AG09309 (cell line): ENCODE measurements around the gene DACT2.

Experiments used
- DNase-seq: peaks from one replicate; pipeline ENCODE4 v3.0.0-alpha.2; 2010; ENCODE audit warnings: low read depth
- H3K4me3 ChIP-seq: 2 replicates; pipeline ENCODE4 v1.5.1; 2011; ENCODE audit warnings: mild to moderate bottlenecking, low read depth, low read length, moderate library complexity; ENCODE audit not compliant: control insufficient read depth
- TF ChIP-seq, protein P1 (sequence below): IDR thresholded peaks from 2 replicates; pipeline ENCODE4 v1.5.1; 2011; ENCODE audit warnings: mild to moderate bottlenecking, low read depth, low read length, inconsistent platforms; ENCODE audit not compliant: insufficient read depth, control insufficient read depth; ENCODE audit errors: missing control alignments

The DACT2 gene

DNA sequence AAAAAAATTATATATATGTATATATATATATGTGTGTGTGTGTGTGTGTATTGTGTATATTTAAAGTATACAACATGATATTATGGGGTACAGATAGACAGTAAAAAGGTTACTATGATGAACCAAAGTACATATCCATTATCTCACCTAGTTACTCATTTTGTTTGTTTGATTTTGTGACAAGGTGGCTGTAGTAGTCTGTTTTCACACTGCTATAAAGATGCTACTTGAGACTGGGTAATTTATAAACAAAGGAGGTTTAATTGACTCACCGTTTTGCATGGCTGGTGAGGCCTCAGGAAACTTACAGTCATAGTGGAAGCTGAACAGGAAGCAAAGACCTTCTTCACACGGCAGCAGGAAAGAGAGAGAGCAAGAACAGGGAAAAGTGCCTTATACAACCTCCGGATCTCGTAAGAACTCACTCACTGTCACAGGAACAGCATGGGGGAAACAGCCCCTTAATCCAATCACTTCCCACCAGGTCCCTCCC, 30.2 kb upstream of the DACT2 start:
- TF ChIP-seq, protein P1, sequence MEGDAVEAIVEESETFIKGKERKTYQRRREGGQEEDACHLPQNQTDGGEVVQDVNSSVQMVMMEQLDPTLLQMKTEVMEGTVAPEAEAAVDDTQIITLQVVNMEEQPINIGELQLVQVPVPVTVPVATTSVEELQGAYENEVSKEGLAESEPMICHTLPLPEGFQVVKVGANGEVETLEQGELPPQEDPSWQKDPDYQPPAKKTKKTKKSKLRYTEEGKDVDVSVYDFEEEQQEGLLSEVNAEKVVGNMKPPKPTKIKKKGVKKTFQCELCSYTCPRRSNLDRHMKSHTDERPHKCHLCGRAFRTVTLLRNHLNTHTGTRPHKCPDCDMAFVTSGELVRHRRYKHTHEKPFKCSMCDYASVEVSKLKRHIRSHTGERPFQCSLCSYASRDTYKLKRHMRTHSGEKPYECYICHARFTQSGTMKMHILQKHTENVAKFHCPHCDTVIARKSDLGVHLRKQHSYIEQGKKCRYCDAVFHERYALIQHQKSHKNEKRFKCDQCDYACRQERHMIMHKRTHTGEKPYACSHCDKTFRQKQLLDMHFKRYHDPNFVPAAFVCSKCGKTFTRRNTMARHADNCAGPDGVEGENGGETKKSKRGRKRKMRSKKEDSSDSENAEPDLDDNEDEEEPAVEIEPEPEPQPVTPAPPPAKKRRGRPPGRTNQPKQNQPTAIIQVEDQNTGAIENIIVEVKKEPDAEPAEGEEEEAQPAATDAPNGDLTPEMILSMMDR = no peak

DNA sequence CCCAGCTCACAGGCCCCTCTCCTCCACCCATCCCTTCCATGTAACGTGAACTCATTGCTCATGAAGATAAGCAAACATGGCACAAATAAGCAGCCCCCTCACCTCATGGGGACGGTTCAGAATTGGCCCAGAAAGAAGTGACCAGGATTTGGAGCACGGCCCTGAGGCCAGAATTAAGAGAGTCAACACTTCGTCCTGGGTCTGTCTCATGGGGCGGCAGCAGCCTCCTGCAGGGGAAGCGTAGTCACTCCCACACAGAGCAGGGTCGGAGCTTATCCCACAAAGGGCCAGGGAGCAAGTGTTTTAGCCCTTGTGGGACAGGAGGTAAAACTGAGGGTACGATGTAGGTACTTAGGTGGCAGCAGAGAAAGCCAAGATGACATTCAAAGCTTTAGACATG, 28.6 kb upstream of the DACT2 start:
- no peak overlapping the region for H3K4me3 ChIP-seq
- no peak for DNase-seq
- TF ChIP-seq, protein P1 = no peak

More for the DNA sequence above, 30.2 kb upstream of the DACT2 start:
- DNase-seq = no peak
- H3K4me3 ChIP-seq = no peak overlapping the region

DNA sequence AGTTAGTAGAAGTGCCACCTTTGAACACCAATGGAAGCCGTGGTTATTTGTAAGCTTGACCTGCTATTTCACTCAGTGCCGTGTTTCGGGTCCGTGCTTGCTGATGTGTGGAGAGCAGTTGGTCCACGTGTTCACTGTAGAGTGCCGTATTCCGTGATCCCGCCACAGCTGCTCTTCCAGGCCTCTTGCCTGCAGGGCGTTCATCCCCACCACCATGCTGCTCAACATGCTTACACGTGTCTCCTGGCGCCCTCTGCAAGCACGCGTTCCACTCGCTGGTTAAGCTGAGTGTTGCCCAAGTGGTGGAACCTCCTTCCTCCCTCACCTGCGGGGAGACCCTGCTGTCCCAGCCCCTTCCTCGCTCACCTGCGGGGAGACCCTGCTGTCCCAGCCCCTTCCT, 28.0 kb upstream of the DACT2 start:
- no peak overlapping the region for H3K4me3 ChIP-seq
- DNase-seq = no peak
- TF ChIP-seq, protein P1 = no peak

DNA sequence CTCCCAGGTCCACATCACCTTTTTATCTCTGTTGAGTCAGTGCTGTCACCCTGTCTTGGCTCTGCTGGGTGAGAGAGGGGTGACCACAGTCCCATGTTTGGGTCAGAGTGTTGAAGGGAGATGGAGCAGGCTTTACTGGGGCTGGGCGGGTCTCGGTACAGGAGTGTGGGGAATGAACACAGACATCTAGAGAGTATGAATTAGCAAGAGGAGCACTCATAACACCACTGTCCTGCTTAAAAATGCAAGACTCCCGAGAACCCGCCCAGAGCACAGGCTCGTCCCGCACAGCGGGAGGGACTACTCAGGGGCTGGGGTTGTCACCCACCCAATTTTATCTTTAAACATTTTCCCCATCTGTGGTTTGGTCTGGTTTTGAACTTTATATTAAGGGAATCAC, 27.5 kb upstream of the DACT2 start:
- H3K4me3 ChIP-seq = no peak overlapping the region
- TF ChIP-seq, protein P1 = no peak
- no peak for DNase-seq

DNA sequence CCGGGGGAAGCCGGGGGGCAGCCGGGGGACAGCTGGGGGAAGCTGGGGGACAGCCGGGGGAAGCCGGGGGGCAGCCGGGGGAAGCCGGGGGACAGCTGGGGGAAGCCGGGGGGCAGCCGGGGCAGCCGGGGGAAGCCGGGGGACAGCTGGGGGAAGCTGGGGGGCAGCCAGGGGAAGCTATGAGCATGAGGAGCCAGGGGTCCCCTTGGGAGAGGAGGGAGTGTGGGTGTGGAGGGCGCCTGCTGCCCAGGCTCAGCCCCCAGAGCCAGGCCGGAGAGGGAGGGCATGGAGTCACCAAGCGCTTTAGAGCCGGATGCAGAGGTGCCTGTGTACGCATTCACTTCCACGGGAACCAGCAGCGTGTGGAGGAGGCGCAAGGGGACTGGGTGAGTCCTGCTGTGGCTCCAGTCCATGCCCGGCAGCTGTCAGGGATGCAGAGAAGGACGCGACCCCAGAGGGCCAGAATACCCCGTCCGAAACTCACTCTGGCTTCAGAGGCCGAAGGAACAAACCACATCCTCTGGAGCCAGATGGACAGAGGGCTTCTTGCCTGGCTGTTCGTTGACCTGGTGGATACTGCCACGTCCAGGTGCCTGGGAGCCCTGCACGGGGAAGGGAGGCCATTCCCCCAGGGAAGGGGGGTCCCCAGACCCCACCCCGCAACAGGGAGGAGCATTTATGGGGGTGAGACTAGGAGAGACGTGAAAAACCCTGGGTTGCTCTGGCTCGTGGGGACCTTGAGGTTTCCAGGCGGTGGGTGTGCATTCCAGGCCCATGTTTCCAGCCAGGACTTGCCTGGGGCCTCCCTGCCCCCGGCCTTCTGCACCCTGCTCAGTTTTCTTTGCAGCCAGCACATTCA, 26.5 kb upstream of the DACT2 start:
- TF ChIP-seq, protein P1 = no peak
- no peak overlapping the region for H3K4me3 ChIP-seq
- DNase-seq = no peak

DNA sequence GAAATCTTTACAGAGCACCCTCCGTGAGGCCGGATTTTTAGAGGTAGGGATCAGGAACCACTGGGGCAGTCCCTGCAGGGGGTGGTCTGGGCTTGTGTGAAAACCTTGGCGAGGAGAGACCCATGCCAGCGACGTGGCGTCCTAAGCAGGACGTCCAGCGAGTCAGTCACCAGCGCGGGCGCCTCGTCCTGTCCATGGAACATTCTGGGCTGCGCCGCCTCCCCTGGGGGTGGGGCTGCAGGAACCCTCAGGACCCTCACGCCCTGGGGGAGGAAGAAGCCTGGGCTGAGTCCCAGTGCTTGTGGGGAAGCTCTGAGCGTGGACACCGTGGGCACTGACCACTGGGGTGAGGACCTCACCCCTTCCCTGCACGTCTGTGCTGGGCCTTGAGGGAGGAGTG, 25.7 kb upstream of the DACT2 start:
- no peak for DNase-seq
- H3K4me3 ChIP-seq = no peak overlapping the region
- TF ChIP-seq, protein P1 = no peak
